Measurements from ENCODE around the gene COL12A1. TPM values are rescaled to one million over a fixed set of nuclear protein-coding genes. Genes with fewer than 3 reads are reported as not detected.

COL12A1 gene
- total and polyA plus RNA-seq, 2 of the 13 experiments (the other 11 are each of a cell fraction or from before 2014, with no cell fraction given), result 0.02 TPM; not detected in 1

GRCh38 chr6:75147512-75147911 is 58.3 kb downstream of the COL12A1 start:
- Histone ChIP-seq H3K9me3 (ENCODE audit: low read length) (no peaks in the 10 kb centered on the region), H3K27ac (ENCODE audit: extremely low read length, insufficient read depth, low read length) (no peak overlapping the region), H3K4me2 (ENCODE audit: low read depth, low read length) (no peak overlapping the region), H4K20me1 (ENCODE audit: insufficient read depth, low read length) (no peaks in the 10 kb centered on the region), H3K79me2 (ENCODE audit: insufficient read depth, low read length) (no peaks in the 10 kb centered on the region), H3K4me1 (ENCODE audit: insufficient read depth, low read length) (no peaks in the 10 kb centered on the region), H3K4me3 (replicated peaks in 1 of 3; ENCODE audit: insufficient read depth in 1 of 3, low read depth in 2 of 3, low read length in 3 of 3) (no peak overlapping the region), H3K9ac (ENCODE audit: insufficient read depth, low read depth, low read length) (no peak overlapping the region), H3K27me3 (ENCODE audit: control insufficient read depth in 1 of 2, insufficient read depth in 2 of 2, low read length in 2 of 2) (no peaks in the 10 kb centered on the region; a peak in 1 of 5 replicates), H2AFZ (ENCODE audit: low read length) (no peak overlapping the region), H3K36me3 (replicated peaks in 1 of 2; ENCODE audit: control insufficient read depth in 1 of 2, insufficient read depth in 2 of 2, low read length in 2 of 2) (no peaks in the 10 kb centered on the region)
- no peak for ATAC-seq
- in situ Hi-C loops (cut with HindIII; ENCODE audit: extremely low pct_ligation_motif_present, low pct_unique_long_range_greater_than_20kb) (no loop called here), intact Hi-C loops (cut with micrococcal nuclease; ENCODE audit: unreplicated experiment) (no loop called here)
- BruUV-seq (replicated peaks), result no TSS peak
- no peak for DNase-seq (ENCODE audit: low spot score)
- WGBS (ENCODE audit: low lambda C conversion rate), result 4% methylated on average over 2 of the region's 2 CpGs
- TF ChIP-seq, protein P1, sequence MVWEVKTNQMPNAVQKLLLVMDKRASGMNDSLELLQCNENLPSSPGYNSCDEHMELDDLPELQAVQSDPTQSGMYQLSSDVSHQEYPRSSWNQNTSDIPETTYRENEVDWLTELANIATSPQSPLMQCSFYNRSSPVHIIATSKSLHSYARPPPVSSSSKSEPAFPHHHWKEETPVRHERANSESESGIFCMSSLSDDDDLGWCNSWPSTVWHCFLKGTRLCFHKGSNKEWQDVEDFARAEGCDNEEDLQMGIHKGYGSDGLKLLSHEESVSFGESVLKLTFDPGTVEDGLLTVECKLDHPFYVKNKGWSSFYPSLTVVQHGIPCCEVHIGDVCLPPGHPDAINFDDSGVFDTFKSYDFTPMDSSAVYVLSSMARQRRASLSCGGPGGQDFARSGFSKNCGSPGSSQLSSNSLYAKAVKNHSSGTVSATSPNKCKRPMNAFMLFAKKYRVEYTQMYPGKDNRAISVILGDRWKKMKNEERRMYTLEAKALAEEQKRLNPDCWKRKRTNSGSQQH (CRISPR knock-in tag; IDR thresholded peaks at IDR 0.05; ENCODE audit: low read depth), result no peak
- TF ChIP-seq NAIF1 (CRISPR knock-in tag; IDR thresholded peaks at IDR 0.05; ENCODE audit: borderline replicate concordance), result no peak
- no peak for TF ChIP-seq ZNF205 (CRISPR knock-in tag; IDR thresholded peaks at IDR 0.05)
- no peak for TF ChIP-seq RFXAP (CRISPR knock-in tag; IDR thresholded peaks at IDR 0.05; ENCODE audit: borderline replicate concordance)
- no peak for TF ChIP-seq ZNF333 (CRISPR knock-in tag; IDR thresholded peaks at IDR 0.05; ENCODE audit: borderline replicate concordance)
- no peak for TF ChIP-seq HMGXB4 (CRISPR knock-in tag; IDR thresholded peaks at IDR 0.05; ENCODE audit: borderline replicate concordance in 1 of 2, low read depth in 1 of 2)
- no peak for TF ChIP-seq CEBPG (CRISPR knock-in tag; IDR thresholded peaks at IDR 0.05)
- FAIRE-seq, result no peak
- ChIA-PET POLR2A (no interaction called here), CTCF (ENCODE audit: low intra/inter-chr PET ratio, low total read pairs) (no interaction called here)
